GM18508 (cell line): ENCODE measurements around the gene CD300E.
"Not testable (repeated sequence)": the region's sequence is repeated elsewhere in the genome, so short reads cannot be mapped to it uniquely, and the experiment has no call there.

Source experiments
- ATAC-seq: cut with Tn5 transposase; IDR thresholded peaks from one replicate; pipeline ENCODE4 v1.9.1; 2021; ENCODE audit warnings: moderate number of reproducible peaks; ENCODE audit not compliant: insufficient read depth, unreplicated experiment

Gene CD300E

GRCh38 chr17:74601944-74602572, 21.5 kb downstream of the CD300E start:
- ATAC-seq = no peak

- no peak for ATAC-seq
Measured at GRCh38 chr17:74599448-74599939, 24.0 kb downstream of the CD300E start.

GRCh38 chr17:74599023-74599399, 24.5 kb downstream of the CD300E start:
- no peak for ATAC-seq

GRCh38 chr17:74598346-74599022, 25.1 kb downstream of the CD300E start:
- no peak for ATAC-seq

- no peak for ATAC-seq
Measured at GRCh38 chr17:74597069-74597790, 26.3 kb downstream of the CD300E start.

GRCh38 chr17:74595037-74595750, 28.3 kb downstream of the CD300E start:
- no peak for ATAC-seq

- no peak for ATAC-seq
Measured at GRCh38 chr17:74592087-74592990, 31.2 kb downstream of the CD300E start, which contains the start of gene CD300LD. TSS of gene CD300LD (minus strand) at chr17:74592283. CDS start at chr17:74592202, 81 bp downstream.

GRCh38 chr17:74591503-74591902, 32.0 kb downstream of the CD300E start:
- ATAC-seq = no peak

- ATAC-seq = no peak
Measured at GRCh38 chr17:74585711-74586110, 37.8 kb downstream of the CD300E start.

- no peak for ATAC-seq
Measured at GRCh38 chr17:74584292-74585060, 39.1 kb downstream of the CD300E start.

- no peak for ATAC-seq
Measured at GRCh38 chr17:74582633-74583032, 40.9 kb downstream of the CD300E start.

GRCh38 chr17:74579900-74580299, 43.6 kb downstream of the CD300E start:
- ATAC-seq = no peak

GRCh38 chr17:74578979-74579378, 44.6 kb downstream of the CD300E start:
- ATAC-seq = no peak

GRCh38 chr17:74574489-74575142, 48.9 kb downstream of the CD300E start:
- no peak for ATAC-seq

GRCh38 chr17:74573635-74574034, 49.9 kb downstream of the CD300E start:
- ATAC-seq = not testable (repeated sequence)

GRCh38 chr17:74573169-74573568, 50.4 kb downstream of the CD300E start:
- no peak for ATAC-seq

- ATAC-seq = no peak
Measured at GRCh38 chr17:74571621-74572270, 51.8 kb downstream of the CD300E start.
